Effector CD8-positive, alpha-beta T cell (primary cell): Measurements from ENCODE around the gene CASP2.
A peak's percentile ranks its signal among the peaks of the same experiment; 100 is the strongest.

Experiments used
- DNase-seq: peaks from one replicate; lab custom pipeline; 2025; lab: John Stamatoyannopoulos, UW
- total RNA-seq, 4 experiments: gene quantifications; one replicate each; lab custom pipeline; 2026; lab: John Stamatoyannopoulos, UW

Gene CASP2
- 37.0 to 68.6 (median 57.1) reads per million in 4 experiments for total RNA-seq

- peak; percentile 99 for DNase-seq
These were observed at the start of gene CASP2 for GRCh38 chr7:143287935-143288826. TSS of gene CASP2 (plus strand) at chr7:143288351. CDS start at chr7:143288456, 105 bp downstream.

DNA sequence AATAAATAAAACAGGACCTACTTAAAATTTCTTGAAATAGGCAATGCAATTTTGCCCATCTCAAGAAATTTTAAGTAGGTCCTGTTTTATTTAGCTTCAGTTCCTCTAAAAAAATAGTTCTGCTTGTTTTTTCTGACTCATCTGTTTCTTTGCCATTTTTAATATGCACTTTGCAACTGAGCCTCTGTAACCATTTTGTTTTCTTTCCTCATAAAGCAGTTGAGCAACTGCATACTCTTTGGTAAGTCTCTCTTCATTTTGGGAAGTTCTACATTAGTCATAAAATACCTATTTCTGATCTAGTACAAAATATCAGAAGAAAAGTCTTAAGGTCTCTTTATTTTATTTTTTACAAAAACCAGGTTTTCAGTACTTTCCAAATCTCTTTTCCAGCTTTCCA is 48.3 kb upstream of the CASP2 start:
- DNase-seq: no peak

- DNase-seq: peak; percentile 44
These were observed 47.6 kb upstream of the CASP2 start for GRCh38 chr7:143240291-143241168.

GRCh38 chr7:143242306-143242705 is 45.8 kb upstream of the CASP2 start:
- no peak for DNase-seq

- DNase-seq: no peak
These were observed 45.0 kb upstream of the CASP2 start for GRCh38 chr7:143243111-143243510.

DNA sequence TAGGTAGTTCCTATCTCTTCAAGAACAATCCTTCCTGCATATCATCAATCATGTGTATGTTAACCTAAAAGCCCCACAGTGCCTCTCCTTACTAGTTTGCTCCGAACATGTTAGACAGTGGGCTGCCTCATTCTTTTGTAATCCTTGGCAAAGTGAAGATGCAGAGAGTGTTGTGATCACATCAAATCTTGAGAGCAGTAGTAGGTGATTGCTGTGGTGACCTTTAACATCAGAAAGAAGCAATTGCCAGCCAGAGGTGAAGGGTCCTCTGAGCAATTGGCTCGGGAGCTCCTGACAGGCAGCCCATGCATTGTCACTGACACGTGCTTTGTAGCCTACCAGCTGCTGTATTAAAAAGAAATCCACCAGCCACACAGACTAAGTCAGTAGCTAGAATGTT is 44.5 kb upstream of the CASP2 start:
- DNase-seq: no peak

GRCh38 chr7:143244321-143244720 is 43.8 kb upstream of the CASP2 start:
- DNase-seq: no peak

GRCh38 chr7:143245123-143245522 is 43.0 kb upstream of the CASP2 start:
- DNase-seq: no peak

DNA sequence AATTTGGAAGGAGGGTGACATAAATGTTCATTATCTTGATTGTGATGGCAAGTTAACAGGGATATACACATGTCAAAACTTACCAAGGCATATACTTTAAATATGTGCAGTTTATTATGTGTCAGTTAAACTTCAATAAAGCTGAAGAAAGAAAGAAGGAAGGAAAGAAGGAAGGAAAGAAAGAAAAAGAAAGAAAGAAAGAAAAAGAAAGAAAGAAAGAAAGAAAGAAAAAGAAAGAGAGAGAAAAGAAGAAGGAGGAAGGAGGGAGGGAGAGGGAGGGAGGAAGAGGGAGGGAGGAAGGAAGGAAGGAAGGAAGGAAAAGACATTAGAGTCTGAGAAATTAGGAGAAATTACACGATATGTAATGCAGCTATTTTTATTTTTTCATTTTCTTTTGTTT is 40.8 kb upstream of the CASP2 start:
- DNase-seq: no peak

DNA sequence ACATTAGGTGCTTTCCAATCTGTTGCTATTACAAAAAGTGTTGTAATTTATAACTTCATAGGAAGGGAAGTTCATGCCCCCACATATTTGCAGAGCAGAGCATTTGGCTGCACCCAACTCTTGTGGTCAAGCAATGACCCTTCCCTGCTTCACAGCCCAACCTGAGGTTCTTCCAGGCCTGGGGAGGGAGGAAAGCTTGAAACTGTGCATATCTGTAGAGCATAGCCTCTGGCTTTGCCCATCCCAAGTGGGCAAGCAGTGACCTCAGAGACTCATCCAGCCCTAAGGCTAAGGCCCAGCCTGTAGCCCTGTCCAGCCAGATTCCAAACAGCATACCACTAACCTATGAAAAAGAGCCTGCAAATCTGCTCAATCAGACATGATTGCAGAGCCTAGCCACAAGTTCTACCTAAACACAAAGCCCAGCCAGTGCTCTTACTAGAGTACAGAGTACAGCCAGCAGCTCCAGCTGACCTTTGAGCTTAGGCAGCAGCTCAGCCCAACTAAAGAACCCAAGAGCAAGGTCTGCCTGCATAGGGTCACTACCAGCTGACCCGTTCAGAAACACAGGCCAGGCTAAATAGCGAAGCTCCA is 39.3 kb upstream of the CASP2 start:
- no peak for DNase-seq

- no peak for DNase-seq
These were observed 38.0 kb upstream of the CASP2 start for GRCh38 chr7:143250199-143250598.

- DNase-seq: no peak
These were observed 37.3 kb upstream of the CASP2 start for GRCh38 chr7:143250822-143251221.

DNA sequence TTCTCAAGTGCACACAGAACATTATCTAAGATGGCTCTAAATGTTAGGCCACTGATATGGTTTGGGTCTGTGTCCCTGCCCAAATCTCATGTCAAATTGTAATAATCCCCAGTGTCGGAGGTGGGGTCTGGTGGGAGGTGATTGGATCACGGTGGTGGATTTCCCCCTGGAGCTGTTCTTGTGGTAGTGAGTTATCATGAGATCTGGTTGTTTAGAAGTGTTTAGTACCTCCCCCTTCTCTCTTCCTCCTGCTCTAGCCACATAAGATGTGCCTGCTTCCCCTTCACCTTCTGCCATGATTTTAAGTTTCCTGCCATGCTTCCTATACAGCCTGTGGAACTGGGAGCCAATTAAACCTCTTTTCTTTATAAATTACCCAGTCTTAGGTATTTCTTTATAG is 36.1 kb upstream of the CASP2 start:
- no peak for DNase-seq

DNA sequence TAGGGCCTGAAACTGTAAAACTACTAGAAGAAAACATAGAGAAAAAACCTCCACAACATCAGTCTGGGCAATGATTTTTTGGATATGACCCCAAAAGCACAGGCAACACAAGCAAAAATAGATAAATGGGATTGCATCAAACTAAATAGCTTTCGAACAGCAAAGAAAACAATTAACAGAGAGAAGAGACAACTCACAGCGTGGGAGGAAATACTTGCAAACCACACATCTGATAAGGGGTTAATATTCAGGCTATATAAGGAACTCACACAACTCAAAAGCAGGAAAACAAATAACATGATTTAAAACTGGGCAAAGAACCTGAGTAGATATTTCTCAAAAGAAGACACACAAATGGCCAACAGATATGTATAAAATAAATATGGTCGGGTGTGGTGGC is 32.6 kb upstream of the CASP2 start:
- no peak for DNase-seq

DNA sequence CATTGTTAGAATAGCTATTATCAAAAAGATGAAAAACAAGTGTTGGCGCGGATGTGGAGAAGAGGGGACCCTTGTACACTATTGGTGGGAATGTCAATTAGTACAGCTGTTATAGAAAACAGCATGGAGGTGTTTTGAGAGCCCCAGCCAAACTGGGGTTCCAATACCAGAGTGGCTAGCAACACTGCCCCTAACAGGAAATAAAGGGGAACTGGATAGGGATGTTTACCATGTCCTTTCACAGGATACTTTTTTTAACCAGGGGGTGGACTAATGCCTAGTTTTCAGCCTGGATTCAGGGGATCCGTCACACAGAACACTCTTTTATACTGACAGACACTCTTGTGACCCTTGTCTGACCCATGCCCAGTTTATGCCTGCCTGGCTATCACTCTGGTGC is 31.8 kb upstream of the CASP2 start:
- no peak for DNase-seq

GRCh38 chr7:143256932-143257331 is 31.2 kb upstream of the CASP2 start:
- no peak for DNase-seq

DNA sequence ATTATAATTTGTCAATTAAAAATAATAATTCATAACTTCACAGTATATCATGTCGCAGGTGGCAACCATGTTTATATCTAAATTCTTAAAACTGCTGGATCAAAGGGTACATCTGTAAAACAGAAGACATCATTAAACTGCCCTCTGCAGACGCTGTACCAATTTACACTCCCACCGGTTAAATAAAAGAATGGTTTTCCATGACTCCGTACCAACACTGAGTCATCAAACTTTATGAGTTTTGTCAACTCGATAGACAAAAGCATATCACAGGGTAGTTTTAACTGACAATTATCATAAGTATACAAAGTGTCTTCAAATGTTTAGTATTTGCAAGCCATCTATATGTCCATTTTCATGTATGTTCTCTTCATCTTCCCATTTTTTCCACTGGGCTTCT is 30.6 kb upstream of the CASP2 start:
- no peak for DNase-seq

DNA sequence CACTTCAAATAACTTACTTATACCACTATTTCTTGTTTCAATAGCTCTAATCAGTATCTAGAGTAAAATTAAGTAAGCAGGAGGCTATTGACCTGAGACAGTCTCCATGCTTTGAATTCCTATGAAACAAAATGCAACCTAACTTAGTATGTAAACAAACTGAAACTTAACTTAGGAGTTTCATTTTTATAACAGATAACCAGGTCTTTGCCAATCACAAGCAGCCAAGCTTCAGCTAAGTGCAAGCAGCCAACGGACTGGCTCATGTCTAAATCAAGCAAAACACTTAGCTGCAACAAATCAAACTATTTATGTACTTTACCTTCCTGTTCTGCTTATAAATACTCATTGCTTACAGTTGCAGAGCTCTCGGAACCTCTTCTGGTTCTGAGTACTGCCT is 29.3 kb upstream of the CASP2 start:
- no peak for DNase-seq

GRCh38 chr7:143259765-143260164 is 28.4 kb upstream of the CASP2 start:
- no peak for DNase-seq

GRCh38 chr7:143261901-143262300 is 26.2 kb upstream of the CASP2 start:
- DNase-seq: no peak

DNA sequence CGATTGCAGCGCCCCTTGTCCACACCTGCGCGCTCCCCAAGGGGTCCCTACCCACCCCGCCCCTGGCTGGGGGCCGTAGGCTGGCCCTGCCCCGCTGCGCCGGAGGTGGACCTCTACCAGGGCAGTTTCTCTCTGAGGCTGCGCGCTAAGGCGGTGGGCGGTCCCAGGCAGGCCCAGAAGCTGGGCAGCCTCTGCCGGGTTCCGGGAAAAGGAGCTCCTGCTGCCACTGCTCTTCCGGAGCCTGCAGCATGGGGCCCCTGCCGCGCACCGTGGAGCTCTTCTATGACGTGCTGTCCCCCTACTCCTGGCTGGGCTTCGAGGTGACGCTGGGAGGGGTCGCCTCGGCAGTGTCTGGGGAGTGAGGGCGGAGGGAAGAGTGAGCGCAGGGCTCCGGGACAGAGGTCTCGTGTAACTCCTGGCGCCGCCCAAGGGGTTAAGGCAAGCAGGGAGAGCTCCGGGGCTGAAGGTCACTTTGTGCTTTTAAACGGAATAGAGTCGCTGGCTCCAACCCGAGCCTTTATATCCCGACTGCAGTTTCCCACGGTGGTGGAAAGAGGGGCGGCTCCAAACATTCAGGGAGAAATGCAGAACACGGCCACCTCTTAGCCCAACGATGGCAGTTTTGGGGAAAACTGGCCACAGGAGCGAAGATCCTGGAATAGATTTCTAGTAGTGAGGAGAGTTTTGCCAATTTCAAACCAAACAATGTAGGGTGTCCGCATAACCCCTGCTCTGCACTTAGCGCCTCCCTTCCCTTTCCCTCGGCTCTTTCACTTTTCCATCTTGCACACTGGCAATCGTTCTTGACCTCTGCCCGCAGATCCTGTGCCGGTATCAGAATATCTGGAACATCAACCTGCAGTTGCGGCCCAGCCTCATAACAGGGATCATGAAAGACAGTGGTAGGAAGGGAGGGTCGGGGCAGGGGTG is 24.6 kb upstream of the CASP2 start, which contains the start of gene GSTK1:
TSS of gene GSTK1 (plus strand) at position 176 of the 930 bp plus-strand sequence. CDS start at position 249, 73 bp downstream.
- peak; percentile 63 for DNase-seq
